HG03108 (cell line): ENCODE data around the gene GSDME.
A peak's percentile ranks its signal among the peaks of the same experiment; 100 is the strongest.
"Not testable (repeated sequence)": the region's sequence is repeated elsewhere in the genome, so short reads cannot be mapped to it uniquely, and the experiment has no call there.

Experiments
- ATAC-seq: cut with Tn5 transposase; IDR thresholded peaks from one replicate; pipeline ENCODE4 v1.9.1; 2021; ENCODE audit warnings: moderate library complexity; ENCODE audit not compliant: unreplicated experiment

The GSDME gene

GRCh38 chr7:24742506-24743162 lies 14.6 kb downstream of the GSDME start:
- ATAC-seq, result no peak

GRCh38 chr7:24741679-24742505 lies 15.4 kb downstream of the GSDME start:
- no peak for ATAC-seq

GRCh38 chr7:24740871-24741270 lies 16.4 kb downstream of the GSDME start:
- ATAC-seq, result no peak

GRCh38 chr7:24739306-24739705 lies 18.0 kb downstream of the GSDME start:
- ATAC-seq, result no peak

- ATAC-seq, result no peak
These were observed 18.7 kb downstream of the GSDME start for GRCh38 chr7:24738577-24738976.

- ATAC-seq, result no peak
These were observed 20.0 kb downstream of the GSDME start for GRCh38 chr7:24737281-24737680.

- not testable (repeated sequence) for ATAC-seq
These were observed 21.7 kb downstream of the GSDME start for GRCh38 chr7:24735594-24735993.

GRCh38 chr7:24734306-24734705 lies 23.0 kb downstream of the GSDME start:
- ATAC-seq, result no peak

GRCh38 chr7:24733414-24734060 lies 23.7 kb downstream of the GSDME start:
- ATAC-seq, result no peak

GRCh38 chr7:24732646-24733413 lies 24.4 kb downstream of the GSDME start:
- no peak for ATAC-seq

GRCh38 chr7:24731313-24731712 lies 26.0 kb downstream of the GSDME start:
- no peak for ATAC-seq

- ATAC-seq, result no peak
These were observed 27.3 kb downstream of the GSDME start for GRCh38 chr7:24730018-24730369.

- ATAC-seq, result no peak
These were observed 27.8 kb downstream of the GSDME start for GRCh38 chr7:24729365-24730017.

GRCh38 chr7:24728503-24729364 lies 28.5 kb downstream of the GSDME start:
- no peak for ATAC-seq

GRCh38 chr7:24728121-24728500 lies 29.2 kb downstream of the GSDME start:
- no peak for ATAC-seq

- ATAC-seq, result peak; percentile 67
These were observed 29.8 kb downstream of the GSDME start for GRCh38 chr7:24727154-24728120.

- no peak for ATAC-seq
These were observed 31.6 kb downstream of the GSDME start for GRCh38 chr7:24725554-24726241.
